BLaER1 treated with 17β-estradiol and CSF1 and Interleukin-3, amounts not matched to agents 10 nM and 100 nM (cell line): ENCODE measurements around the gene DRAXIN.
A peak's percentile ranks its signal among the peaks of the same experiment; 100 is the strongest.

Source experiments
- H3K27ac ChIP-seq, 11 experiments: shearing (Covaris generic); formaldehyde crosslinking; 2 replicates each; pipeline ENCODE4 v1.8.1; 2022
- H3K27me3 ChIP-seq, 11 experiments: shearing (Covaris generic); formaldehyde crosslinking; 2 replicates each; pipeline ENCODE4 v1.8.1; 2022
- H3K36me3 ChIP-seq, 11 experiments: shearing (Covaris generic); formaldehyde crosslinking; 2 replicates each; pipeline ENCODE4 v1.8.1; 2022
- H3K4me1 ChIP-seq, 10 experiments: shearing (Covaris generic); formaldehyde crosslinking; 2 replicates each; pipeline ENCODE4 v1.8.1; 2022
- H3K4me2 ChIP-seq, 11 experiments: shearing (Covaris generic); formaldehyde crosslinking; 2 replicates each; pipeline ENCODE4 v1.8.1; 2022
- H3K4me3 ChIP-seq, 10 experiments: shearing (Covaris generic); formaldehyde crosslinking; 2 replicates each; pipeline ENCODE4 v1.8.1; 2022
- H3K9ac ChIP-seq, 11 experiments: shearing (Covaris generic); formaldehyde crosslinking; 2 replicates each; pipeline ENCODE4 v1.8.1; 2022
- H3K9me3 ChIP-seq, 11 experiments: shearing (Covaris generic); formaldehyde crosslinking; replicated peaks in 1 of 11; 2 replicates each; pipeline ENCODE4 v1.8.1; 2022
- H4K20me1 ChIP-seq, 11 experiments: shearing (Covaris generic); formaldehyde crosslinking; 2 replicates each; pipeline ENCODE4 v1.8.1; 2022
- Cebpa-rat ChIP-seq, 11 experiments: shearing (Covaris generic); IDR thresholded peaks; 2 replicates each; pipeline ENCODE4 v1.8.1; 2022

Gene DRAXIN

DNA sequence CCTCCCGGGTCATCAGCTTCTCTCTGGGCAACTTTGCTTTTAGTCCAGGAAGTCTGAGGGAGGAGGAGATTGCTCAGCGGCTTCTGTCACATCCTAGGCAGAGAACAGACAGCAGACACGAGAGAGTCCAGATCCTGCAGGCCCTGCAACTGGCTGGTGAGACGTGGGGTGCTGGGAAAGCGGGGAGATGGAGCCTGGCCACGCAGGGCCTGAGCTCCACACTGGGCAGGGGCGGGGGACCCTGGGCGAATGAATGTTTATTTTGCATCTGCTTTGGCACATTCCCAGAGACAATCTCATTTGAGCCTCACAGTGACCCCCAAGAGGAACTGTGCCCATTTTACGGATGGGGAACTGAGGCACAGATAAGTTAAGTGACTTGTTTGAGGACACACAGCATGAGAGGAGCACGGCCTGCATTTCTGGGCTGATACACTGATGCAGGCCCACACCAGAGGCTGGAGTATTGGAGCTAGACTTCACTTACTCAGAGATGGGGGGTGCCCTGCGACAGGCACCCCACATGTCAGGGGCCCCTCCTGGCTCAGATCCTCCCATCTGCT lies 80.1 kb downstream of the DRAXIN start:
- H3K27ac ChIP-seq: peak overlapping the region in 1 of 11 experiments; percentile 30; a peak in 1 of 22 replicates
- TF ChIP-seq Cebpa-rat (IDR thresholded peaks at IDR 0.05): no peak
- no peaks in the 10 kb centered on the region for H3K27me3 ChIP-seq
- H3K4me3 ChIP-seq: no peak overlapping the region
- H3K4me2 ChIP-seq: peak overlapping the region in 9 of 11 experiments; percentile 27 to 65 (median 47); a peak in 15 of 22 replicates
- peaks cover 22 to 34% (median 28%) of the 10 kb centered on the region in 10 experiments for H3K4me1 ChIP-seq
- H3K9me3 ChIP-seq: no peaks in the 10 kb centered on the region
- H4K20me1 ChIP-seq: no peaks in the 10 kb centered on the region
- no peaks in the 10 kb centered on the region for H3K36me3 ChIP-seq
- H3K9ac ChIP-seq: peak overlapping the region in 2 of 11 experiments; percentile 8 to 19; a peak in 1 of 22 replicates

DNA sequence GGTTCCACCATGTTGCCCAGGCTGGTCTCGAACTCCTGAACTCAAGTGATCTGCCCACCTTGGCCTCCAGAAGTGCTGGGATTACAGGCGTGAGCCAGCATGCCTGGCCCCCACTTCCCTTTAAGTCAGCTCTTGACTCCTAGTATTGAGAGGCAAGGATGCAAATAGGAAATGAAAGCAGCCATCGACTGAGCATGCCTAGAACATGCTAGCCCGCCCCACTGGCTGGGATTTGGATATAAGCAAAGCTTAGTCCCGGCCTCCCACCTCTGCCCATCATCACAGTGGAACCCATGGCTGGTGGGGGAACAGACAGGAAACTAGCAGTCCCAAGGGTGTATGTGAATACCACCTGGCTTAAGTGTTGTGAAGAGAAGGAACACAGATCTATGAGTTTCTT lies 80.9 kb downstream of the DRAXIN start:
- no peak overlapping the region for H3K4me3 ChIP-seq
- H3K4me2 ChIP-seq: peak overlapping the region; percentile 27 to 65 (median 45); a peak in 20 of 22 replicates
- no peaks in the 10 kb centered on the region for H3K9me3 ChIP-seq
- no peak overlapping the region for H3K9ac ChIP-seq
- peak overlapping the region in 1 of 11 experiments; percentile 30; a peak in 2 of 22 replicates for H3K27ac ChIP-seq
- H4K20me1 ChIP-seq: no peaks in the 10 kb centered on the region
- no peak for TF ChIP-seq Cebpa-rat (IDR thresholded peaks at IDR 0.05)
- no peaks in the 10 kb centered on the region for H3K27me3 ChIP-seq
- H3K4me1 ChIP-seq: peaks cover 22 to 34% (median 28%) of the 10 kb centered on the region in 10 experiments
- no peaks in the 10 kb centered on the region for H3K36me3 ChIP-seq

DNA sequence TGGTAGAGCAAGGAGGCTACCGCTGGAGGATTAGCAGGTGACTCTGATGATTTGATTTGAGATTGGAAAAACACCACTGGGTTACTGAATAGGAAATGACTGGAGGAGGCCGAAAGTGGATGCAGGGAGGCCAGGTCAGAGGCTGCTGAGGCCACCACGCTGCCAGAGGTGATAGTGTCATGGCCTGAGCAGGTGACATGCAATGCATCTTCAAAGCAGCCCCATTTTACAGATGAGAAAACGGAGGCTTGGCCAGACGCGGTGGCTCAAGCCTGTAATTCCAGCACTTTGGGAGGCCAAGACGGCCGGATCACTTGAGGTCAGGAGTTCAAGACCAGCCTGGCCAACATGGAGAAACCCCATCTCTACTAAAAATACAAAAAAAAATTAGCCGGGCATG lies 83.2 kb downstream of the DRAXIN start:
- H3K4me1 ChIP-seq: peaks cover 11 to 16% (median 14%) of the 10 kb centered on the region in 10 experiments
- no peaks in the 10 kb centered on the region for H4K20me1 ChIP-seq
- H3K9me3 ChIP-seq: no peaks in the 10 kb centered on the region
- H3K9ac ChIP-seq: no peak overlapping the region
- H3K27me3 ChIP-seq: no peaks in the 10 kb centered on the region
- H3K27ac ChIP-seq: no peak overlapping the region
- no peak overlapping the region for H3K4me3 ChIP-seq
- no peak overlapping the region for H3K4me2 ChIP-seq
- no peak for TF ChIP-seq Cebpa-rat (IDR thresholded peaks at IDR 0.05)
- H3K36me3 ChIP-seq: no peaks in the 10 kb centered on the region
